Measurements from ENCODE around the gene TCL1B. TPM values are rescaled to one million over a fixed set of nuclear protein-coding genes. Genes with fewer than 3 reads are reported as not detected.

TCL1B gene
- total RNA-seq, 1 donor from 2014 or later, result not detected

DNA sequence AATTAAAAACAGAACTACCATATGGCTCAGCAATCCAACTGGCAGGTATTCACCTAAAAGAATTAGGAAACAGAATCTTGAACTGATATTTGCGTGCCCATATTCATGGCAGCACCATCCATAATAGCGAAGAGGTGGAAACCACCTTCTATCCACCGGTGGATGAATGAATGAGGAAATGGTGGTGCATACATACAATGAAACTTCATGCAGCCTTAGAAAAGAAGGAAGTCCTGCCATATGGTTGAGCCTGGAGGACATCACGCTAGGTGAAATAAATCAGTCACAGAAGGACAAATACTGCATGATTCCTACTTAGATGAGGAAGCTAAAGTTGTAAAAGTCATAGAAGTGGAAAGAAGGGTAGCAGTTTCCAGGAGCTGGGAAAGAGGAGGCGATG is 21.1 kb downstream of the TCL1B start:
- TF ChIP-seq CTCF (IDR thresholded peaks at IDR 0.05; ENCODE audit: insufficient read depth, low read depth, low read length), result no peak
- TF ChIP-seq EZH2 (IDR thresholded peaks at IDR 0.05; ENCODE audit: insufficient read depth, low read length), result no peak
- Histone ChIP-seq H4K20me1 (ENCODE audit: insufficient read depth, low read length) (no peaks in the 10 kb centered on the region), H3K27ac (ENCODE audit: low read depth, low read length) (no peak overlapping the region), H3K4me2 (ENCODE audit: low read length) (no peak overlapping the region), H2AFZ (ENCODE audit: low read depth, low read length) (no peak overlapping the region), H3K9ac (ENCODE audit: low read length) (no peak overlapping the region), H3K9me3 (ENCODE audit: insufficient read depth, low read depth, low read length) (no peaks in the 10 kb centered on the region), H3K79me2 (ENCODE audit: insufficient read depth, low read length) (no peaks in the 10 kb centered on the region), H3K4me3 (ENCODE audit: insufficient read depth, low read depth, low read length) (no peak overlapping the region), H3K27me3 (ENCODE audit: insufficient read depth, low read length) (no peaks in the 10 kb centered on the region), H3K36me3 (ENCODE audit: insufficient read depth, low read length) (no peaks in the 10 kb centered on the region), H3K4me1 (ENCODE audit: insufficient read depth, low read length) (no peaks in the 10 kb centered on the region)
- H3K4me1 Mint-ChIP-seq (ENCODE audit: low read depth, unreplicated experiment), result peaks cover 4% of the 10 kb centered on the region
- H3K9me3 Mint-ChIP-seq (ENCODE audit: unreplicated experiment), result no peaks in the 10 kb centered on the region
- H3K4me3 Mint-ChIP-seq (ENCODE audit: unreplicated experiment), result no peak overlapping the region
- FAIRE-seq (no peak), DNase-seq (ENCODE audit: low read depth) (no peak)
- H3K27ac Mint-ChIP-seq (ENCODE audit: unreplicated experiment), result no peak overlapping the region
- no peaks in the 10 kb centered on the region for H3K36me3 Mint-ChIP-seq (ENCODE audit: low read depth, unreplicated experiment)
- H3K27me3 Mint-ChIP-seq (ENCODE audit: low read depth, unreplicated experiment), result peaks cover 21% of the 10 kb centered on the region

DNA sequence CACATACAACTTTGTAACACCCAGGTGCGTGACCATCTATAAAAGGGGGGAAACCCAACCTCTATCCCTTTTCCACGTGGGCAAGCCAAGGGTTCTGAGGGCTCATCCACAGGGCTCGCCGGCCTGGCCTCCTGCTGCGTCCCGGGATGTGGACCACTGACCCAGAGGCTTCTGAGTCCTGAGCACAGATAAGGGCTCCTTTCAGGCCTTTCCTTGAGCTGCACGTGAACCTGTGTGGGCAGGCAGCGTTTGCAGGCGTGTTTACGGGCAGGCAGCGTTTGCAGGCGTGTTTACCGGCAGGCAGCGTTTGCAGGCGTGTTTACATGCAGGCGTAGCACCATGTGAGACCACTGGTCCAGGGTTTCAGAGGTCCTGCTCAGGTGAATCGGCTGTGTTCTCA is 23.9 kb downstream of the TCL1B start:
- no peak overlapping the region for H3K4me3 ChIP-seq (ENCODE audit: insufficient read depth, low read depth, low read length)
- FAIRE-seq, result no peak
- H3K27ac ChIP-seq (ENCODE audit: low read depth, low read length), result no peak overlapping the region
- H3K9ac ChIP-seq (ENCODE audit: low read length), result no peak overlapping the region
- Mint-ChIP-seq H3K4me1 (ENCODE audit: low read depth, unreplicated experiment) (no peaks in the 10 kb centered on the region), H3K27me3 (ENCODE audit: low read depth, unreplicated experiment) (peaks cover 21% of the 10 kb centered on the region), H3K27ac (ENCODE audit: unreplicated experiment) (no peak overlapping the region), H3K4me3 (ENCODE audit: unreplicated experiment) (no peak overlapping the region), H3K36me3 (ENCODE audit: low read depth, unreplicated experiment) (no peaks in the 10 kb centered on the region), H3K9me3 (ENCODE audit: unreplicated experiment) (no peaks in the 10 kb centered on the region)
- no peaks in the 10 kb centered on the region for H4K20me1 ChIP-seq (ENCODE audit: insufficient read depth, low read length)
- no peak for TF ChIP-seq CTCF (IDR thresholded peaks at IDR 0.05; ENCODE audit: insufficient read depth, low read depth, low read length)
- TF ChIP-seq EZH2 (IDR thresholded peaks at IDR 0.05; ENCODE audit: insufficient read depth, low read length), result no peak
- no peak for DNase-seq (ENCODE audit: low read depth)
- no peaks in the 10 kb centered on the region for H3K9me3 ChIP-seq (ENCODE audit: insufficient read depth, low read depth, low read length)
- no peaks in the 10 kb centered on the region for H3K4me1 ChIP-seq (ENCODE audit: insufficient read depth, low read length)
- H3K36me3 ChIP-seq (ENCODE audit: insufficient read depth, low read length), result no peaks in the 10 kb centered on the region
- H3K4me2 ChIP-seq (ENCODE audit: low read length), result no peak overlapping the region
- no peak overlapping the region for H2AFZ ChIP-seq (ENCODE audit: low read depth, low read length)
- H3K79me2 ChIP-seq (ENCODE audit: insufficient read depth, low read length), result no peaks in the 10 kb centered on the region
- H3K27me3 ChIP-seq (ENCODE audit: insufficient read depth, low read length), result no peaks in the 10 kb centered on the region

DNA sequence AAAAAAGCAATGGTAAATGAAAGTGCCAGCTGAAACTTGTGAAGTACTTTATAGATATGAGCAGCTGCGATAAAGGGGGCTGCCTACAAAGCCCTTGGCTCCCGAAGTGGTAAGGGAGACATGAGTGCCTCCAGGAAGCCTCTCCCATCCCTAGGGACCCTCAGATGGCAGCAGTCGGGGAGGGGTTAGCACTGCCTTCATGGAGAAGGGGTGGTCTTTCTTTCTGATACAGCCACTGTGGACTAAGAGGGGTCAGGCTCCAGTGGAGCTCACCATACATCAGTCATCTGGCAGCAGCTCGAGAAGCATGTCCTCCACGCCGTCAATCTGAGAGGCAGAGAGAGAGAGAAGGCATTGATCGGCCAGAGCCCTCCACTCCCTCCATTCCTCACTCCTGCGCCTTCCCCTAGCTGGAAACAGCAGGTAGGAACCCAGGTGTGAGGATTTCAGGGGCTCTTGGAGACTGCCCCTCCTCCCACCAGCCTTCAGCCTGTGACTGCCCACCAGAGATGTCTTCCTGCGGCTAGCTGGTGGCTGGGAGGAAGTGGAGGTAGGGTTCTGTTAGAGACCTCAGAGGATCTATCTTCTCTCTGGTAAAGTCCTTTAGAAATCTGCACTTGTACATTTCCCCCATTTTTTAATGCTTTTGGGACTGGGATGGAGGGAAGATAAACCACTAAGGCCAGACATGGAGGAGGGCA is 25.4 kb downstream of the TCL1B start:
- Histone ChIP-seq H2AFZ (ENCODE audit: low read depth, low read length) (no peak overlapping the region), H3K27ac (ENCODE audit: low read depth, low read length) (no peak overlapping the region), H3K27me3 (ENCODE audit: insufficient read depth, low read length) (no peaks in the 10 kb centered on the region), H3K36me3 (ENCODE audit: insufficient read depth, low read length) (no peaks in the 10 kb centered on the region), H3K79me2 (ENCODE audit: insufficient read depth, low read length) (no peaks in the 10 kb centered on the region), H3K4me1 (ENCODE audit: insufficient read depth, low read length) (no peaks in the 10 kb centered on the region), H4K20me1 (ENCODE audit: insufficient read depth, low read length) (no peaks in the 10 kb centered on the region), H3K9me3 (ENCODE audit: insufficient read depth, low read depth, low read length) (no peaks in the 10 kb centered on the region), H3K4me3 (ENCODE audit: insufficient read depth, low read depth, low read length) (no peak overlapping the region), H3K9ac (ENCODE audit: low read length) (no peak overlapping the region), H3K4me2 (ENCODE audit: low read length) (no peak overlapping the region)
- FAIRE-seq, result no peak
- H3K4me1 Mint-ChIP-seq (ENCODE audit: low read depth, unreplicated experiment), result no peaks in the 10 kb centered on the region
- TF ChIP-seq CTCF (IDR thresholded peaks at IDR 0.05; ENCODE audit: insufficient read depth, low read depth, low read length), result no peak
- TF ChIP-seq EZH2 (IDR thresholded peaks at IDR 0.05; ENCODE audit: insufficient read depth, low read length), result no peak
- H3K4me3 Mint-ChIP-seq (ENCODE audit: unreplicated experiment), result no peak overlapping the region
- no peaks in the 10 kb centered on the region for H3K9me3 Mint-ChIP-seq (ENCODE audit: unreplicated experiment)
- no peaks in the 10 kb centered on the region for H3K36me3 Mint-ChIP-seq (ENCODE audit: low read depth, unreplicated experiment)
- peaks cover 24% of the 10 kb centered on the region for H3K27me3 Mint-ChIP-seq (ENCODE audit: low read depth, unreplicated experiment)
- no peak overlapping the region for H3K27ac Mint-ChIP-seq (ENCODE audit: unreplicated experiment)
- no peak for DNase-seq (ENCODE audit: low read depth)

Data from astrocyte (in vitro differentiated cells and primary cell).